Lung (tissue), 12 donors: ENCODE measurements around the gene MB21D2. TPM values are rescaled to one million over a fixed set of nuclear protein-coding genes. Genes with fewer than 3 reads are reported as not detected.

Source experiments
- ATAC-seq: fragments of 200-7000 bp; cut with Tn5 transposase; one replicate; pipeline ENCODE4 v1.9.1; 2020; ENCODE audit warnings: moderate number of reproducible peaks; ENCODE audit not compliant: insufficient read depth, low FRiP score
- DNase-seq, 3 donors: peaks; one replicate each; pipeline ENCODE4 v3.0.0-alpha.2; 2013 to 2017
- H3K27ac ChIP-seq, 2 donors: one replicate each; pipeline ENCODE4 v1.5.1; 2013; ENCODE audit warnings: mild to moderate bottlenecking in 2 of 2, moderate library complexity in 2 of 2, control low read depth in 1 of 2, inconsistent platforms in 1 of 2, low read depth in 1 of 2, low read length in 1 of 2
- H3K27me3 ChIP-seq, 3 donors: one replicate each; pipeline ENCODE4 v1.5.1; 2013; ENCODE audit warnings: low read length in 2 of 3; ENCODE audit not compliant: control insufficient read depth in 3 of 3, insufficient read depth in 3 of 3
- H3K36me3 ChIP-seq, 4 donors: one replicate each; pipeline ENCODE4 v1.5.1; 2013; ENCODE audit warnings: low read length in 4 of 4, mild to moderate bottlenecking in 1 of 4, moderate library complexity in 1 of 4; ENCODE audit not compliant: control insufficient read depth in 4 of 4, insufficient read depth in 4 of 4
- H3K4me1 ChIP-seq, 5 donors: one replicate each; pipeline ENCODE4 v1.5.1; 2013; ENCODE audit warnings: low read length in 5 of 5, mild to moderate bottlenecking in 2 of 5, moderate library complexity in 1 of 5; ENCODE audit not compliant: control insufficient read depth in 5 of 5, insufficient read depth in 5 of 5
- H3K4me3 ChIP-seq: one replicate; pipeline ENCODE4 v1.5.1; 2013; ENCODE audit warnings: mild to moderate bottlenecking, control low read depth, moderate library complexity
- H3K9ac ChIP-seq, 2 donors: one replicate each; pipeline ENCODE4 v1.5.1; 2013; ENCODE audit warnings: low read length in 2 of 2, control low read depth in 1 of 2; ENCODE audit not compliant: insufficient read depth in 1 of 2
- H3K9me3 ChIP-seq, 4 donors: one replicate each; pipeline ENCODE4 v1.5.1; 2013; ENCODE audit warnings: low read length in 3 of 4, mild to moderate bottlenecking in 1 of 4, moderate library complexity in 1 of 4; ENCODE audit not compliant: control insufficient read depth in 4 of 4, insufficient read depth in 3 of 4
- WGBS, 2 donors: extraction: QIAGEN DNeasy Blood & Tissue Kit; methylation state at CpG; one replicate each; pipeline ENCODE4 v1.1.7; 2013; 5-methylcytosine and 5-hydroxymethylcytosine counted together
- polyA plus RNA-seq, 2 donors: library from polyadenylated mRNA; stranded (reverse); fragments of 200-250 nt; gene quantifications; one replicate each; pipeline ENCODE4 v1.2.1, GENCODE V29; 2013
- total RNA-seq, 2 donors: library from RNA; depleted of rRNA in 1 of 2; stranded (reverse); fragments of >200 nt in 1 of 2; gene quantifications; one replicate each; pipeline ENCODE4 v1.2.1, GENCODE V29; 2014 to 2021
- TF ChIP-seq, protein P1 (sequence below): IDR thresholded peaks from 2 replicates; pipeline ENCODE4 v1.5.1; 2012; ENCODE audit warnings: mild to moderate bottlenecking; ENCODE audit errors: control extremely low read depth, extremely low read depth
- donor health status: control.
- donor health status: control.
- donor health status: Bipolar disorder and iron deficiency.
- donor health status: healthy.
- donor health status: DM: yes; HTN: yes; CAD: no.

Gene MB21D2
- total and polyA plus RNA-seq, 4 donors = 2.8 to 6.3 (median 4.6) TPM

- peak; percentile 44 for ATAC-seq
- TF ChIP-seq, protein P1, sequence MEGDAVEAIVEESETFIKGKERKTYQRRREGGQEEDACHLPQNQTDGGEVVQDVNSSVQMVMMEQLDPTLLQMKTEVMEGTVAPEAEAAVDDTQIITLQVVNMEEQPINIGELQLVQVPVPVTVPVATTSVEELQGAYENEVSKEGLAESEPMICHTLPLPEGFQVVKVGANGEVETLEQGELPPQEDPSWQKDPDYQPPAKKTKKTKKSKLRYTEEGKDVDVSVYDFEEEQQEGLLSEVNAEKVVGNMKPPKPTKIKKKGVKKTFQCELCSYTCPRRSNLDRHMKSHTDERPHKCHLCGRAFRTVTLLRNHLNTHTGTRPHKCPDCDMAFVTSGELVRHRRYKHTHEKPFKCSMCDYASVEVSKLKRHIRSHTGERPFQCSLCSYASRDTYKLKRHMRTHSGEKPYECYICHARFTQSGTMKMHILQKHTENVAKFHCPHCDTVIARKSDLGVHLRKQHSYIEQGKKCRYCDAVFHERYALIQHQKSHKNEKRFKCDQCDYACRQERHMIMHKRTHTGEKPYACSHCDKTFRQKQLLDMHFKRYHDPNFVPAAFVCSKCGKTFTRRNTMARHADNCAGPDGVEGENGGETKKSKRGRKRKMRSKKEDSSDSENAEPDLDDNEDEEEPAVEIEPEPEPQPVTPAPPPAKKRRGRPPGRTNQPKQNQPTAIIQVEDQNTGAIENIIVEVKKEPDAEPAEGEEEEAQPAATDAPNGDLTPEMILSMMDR = no peak
- DNase-seq = peak in 2 of 3 donors; percentile 26 to 32
- 80 to 85% methylated on average over 8 of the region's 8 CpGs for WGBS, 2 donors
- Histone ChIP-seq H3K4me3 (no peak overlapping the region), H3K27me3 (peaks cover 0 to 9% (median 0%) of the 10 kb centered on the region in 3 donors), H3K9me3 (no peaks in the 10 kb centered on the region), H3K4me1 (peaks cover 0 to 7% (median 0%) of the 10 kb centered on the region in 5 donors), H3K27ac (peak overlapping the region in 1 of 2 donors; percentile 69), H3K9ac (no peak overlapping the region), H3K36me3 (no peaks in the 10 kb centered on the region)
Measured at GRCh38 chr3:192879346-192880031, 38.2 kb downstream of the MB21D2 start.

DNA sequence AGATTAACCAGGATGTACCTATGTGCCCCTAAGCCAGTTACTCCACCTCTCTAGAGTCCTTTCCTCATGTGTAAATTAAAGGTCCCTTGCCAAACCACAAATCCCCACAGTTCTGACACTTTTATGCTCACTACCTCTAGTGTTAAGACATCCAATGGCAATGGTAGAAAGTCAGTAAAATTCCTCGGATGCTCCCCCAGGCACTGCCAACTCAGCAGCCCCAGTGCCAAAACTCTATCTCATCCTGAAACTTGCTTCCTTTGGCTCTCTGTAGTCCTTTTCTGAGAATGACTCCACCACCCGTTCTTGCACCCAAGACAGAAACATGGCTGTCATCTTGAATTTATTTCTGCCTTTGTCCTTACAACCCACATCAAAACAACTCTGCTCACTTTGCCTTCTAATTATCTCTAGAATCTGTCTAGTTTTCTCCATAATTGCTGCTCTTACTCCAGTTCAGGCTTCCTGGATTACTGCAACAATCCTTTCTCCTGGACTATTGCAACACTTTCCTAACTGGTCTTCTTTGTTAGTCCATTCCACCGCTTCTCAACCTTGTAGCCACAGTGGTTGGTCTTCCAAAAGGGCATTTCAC, 41.6 kb downstream of the MB21D2 start:
- Histone ChIP-seq H3K27me3 (no peaks in the 10 kb centered on the region), H3K9ac (no peak overlapping the region), H3K4me3 (no peak overlapping the region), H3K9me3 (no peaks in the 10 kb centered on the region), H3K4me1 (peaks cover 0 to 11% (median 0%) of the 10 kb centered on the region in 5 donors), H3K27ac (no peak overlapping the region), H3K36me3 (no peaks in the 10 kb centered on the region)
- 69 to 76% methylated on average over 3 of the region's 3 CpGs for WGBS, 2 donors
- ATAC-seq (no peak), DNase-seq (no peak)
- TF ChIP-seq, protein P1 = no peak

DNA sequence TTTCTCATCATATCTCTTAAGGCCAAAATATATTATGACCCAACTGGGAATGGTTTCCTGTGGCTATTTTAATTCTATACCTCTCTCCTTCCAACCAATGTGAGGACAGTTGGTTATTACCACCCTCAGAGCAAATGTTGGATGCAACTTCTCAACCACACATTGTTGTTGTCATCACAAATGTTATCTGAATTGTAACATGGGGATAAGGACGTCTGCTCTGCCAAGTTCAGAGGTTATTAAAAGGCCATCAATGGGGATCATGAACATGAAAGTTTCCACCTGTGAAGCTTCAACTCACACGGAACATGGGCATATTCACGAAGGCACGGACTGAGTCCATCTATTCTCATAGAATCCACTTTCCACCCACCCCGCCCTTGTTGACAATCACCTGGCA, 46.8 kb downstream of the MB21D2 start:
- TF ChIP-seq, protein P1 = no peak
- H3K27ac ChIP-seq = no peak overlapping the region
- no peak for ATAC-seq
- H3K9ac ChIP-seq = no peak overlapping the region
- no peaks in the 10 kb centered on the region for H3K9me3 ChIP-seq
- 81 to 89% methylated on average over 5 of the region's 5 CpGs for WGBS, 2 donors
- DNase-seq = peak; percentile 61 to 95 (median 93)
- H3K36me3 ChIP-seq = no peaks in the 10 kb centered on the region
- peaks cover 5 to 41% (median 20%) of the 10 kb centered on the region in 5 donors for H3K4me1 ChIP-seq
- no peak overlapping the region for H3K4me3 ChIP-seq
- H3K27me3 ChIP-seq = no peaks in the 10 kb centered on the region
